Epithelial cell of proximal tubule (primary cell): ENCODE results near the gene IGLL1. TPM values are rescaled to one million over a fixed set of nuclear protein-coding genes. Genes with fewer than 3 reads are reported as not detected.
"Not testable (repeated sequence)": the region's sequence is repeated elsewhere in the genome, so short reads cannot be mapped to it uniquely, and the experiment has no call there.

Experiments
- DNase-seq: peaks from one replicate; pipeline ENCODE4 v3.0.0-alpha.2; 2011; ENCODE audit warnings: low read depth
- H3K4me3 ChIP-seq: 2 replicates; pipeline ENCODE4 v1.5.1; 2011; ENCODE audit warnings: low read depth, mild to moderate bottlenecking, low read length
- total RNA-seq: library from RNA; depleted of rRNA; stranded (reverse); fragments of >200 nt; gene quantifications from 2 replicates; pipeline ENCODE4 v1.2.3, GENCODE V29; 2015
- TF ChIP-seq, protein P1 (sequence below): conservative IDR thresholded peaks from 2 replicates; pipeline ENCODE4 v1.5.1; 2012; ENCODE audit warnings: low read depth, mild to moderate bottlenecking, low read length

Gene IGLL1
- total RNA-seq, 1 donor from 2014 or later, result not detected

DNA sequence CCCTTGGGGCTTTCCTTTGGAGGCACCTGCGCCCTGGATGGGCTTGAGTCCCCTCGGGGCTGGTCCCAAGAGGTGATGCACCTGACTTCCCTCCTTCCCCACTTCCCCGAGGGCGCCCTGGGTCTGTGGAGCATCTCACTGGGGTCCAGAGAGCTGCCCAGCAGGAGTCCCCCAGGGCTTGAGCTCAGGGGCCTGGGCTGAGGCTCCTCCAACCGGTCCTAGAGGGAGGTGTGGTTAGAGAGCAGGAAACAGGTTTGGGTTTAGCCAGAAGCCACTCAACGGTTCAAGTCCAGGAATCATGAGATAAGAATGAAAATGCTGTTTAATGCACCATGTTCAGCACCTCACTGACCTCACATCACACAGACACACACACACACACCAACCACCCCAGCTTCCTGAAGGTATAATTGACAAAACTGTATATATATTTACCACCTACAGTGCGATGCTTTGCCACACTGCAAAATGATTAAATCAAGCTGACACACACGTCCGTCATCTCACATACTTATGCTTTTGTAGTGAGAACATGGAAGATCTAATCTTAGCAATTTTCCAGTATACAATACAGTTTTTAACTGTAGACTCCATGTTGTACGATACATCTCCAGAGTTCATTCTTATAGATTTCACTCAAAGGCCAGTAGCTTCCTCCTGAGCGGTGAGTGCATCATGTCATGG, 628 bp upstream of the IGLL1 start:
- no peak overlapping the region for H3K4me3 ChIP-seq
- DNase-seq, result no peak
- TF ChIP-seq, protein P1, sequence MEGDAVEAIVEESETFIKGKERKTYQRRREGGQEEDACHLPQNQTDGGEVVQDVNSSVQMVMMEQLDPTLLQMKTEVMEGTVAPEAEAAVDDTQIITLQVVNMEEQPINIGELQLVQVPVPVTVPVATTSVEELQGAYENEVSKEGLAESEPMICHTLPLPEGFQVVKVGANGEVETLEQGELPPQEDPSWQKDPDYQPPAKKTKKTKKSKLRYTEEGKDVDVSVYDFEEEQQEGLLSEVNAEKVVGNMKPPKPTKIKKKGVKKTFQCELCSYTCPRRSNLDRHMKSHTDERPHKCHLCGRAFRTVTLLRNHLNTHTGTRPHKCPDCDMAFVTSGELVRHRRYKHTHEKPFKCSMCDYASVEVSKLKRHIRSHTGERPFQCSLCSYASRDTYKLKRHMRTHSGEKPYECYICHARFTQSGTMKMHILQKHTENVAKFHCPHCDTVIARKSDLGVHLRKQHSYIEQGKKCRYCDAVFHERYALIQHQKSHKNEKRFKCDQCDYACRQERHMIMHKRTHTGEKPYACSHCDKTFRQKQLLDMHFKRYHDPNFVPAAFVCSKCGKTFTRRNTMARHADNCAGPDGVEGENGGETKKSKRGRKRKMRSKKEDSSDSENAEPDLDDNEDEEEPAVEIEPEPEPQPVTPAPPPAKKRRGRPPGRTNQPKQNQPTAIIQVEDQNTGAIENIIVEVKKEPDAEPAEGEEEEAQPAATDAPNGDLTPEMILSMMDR, result no peak

DNA sequence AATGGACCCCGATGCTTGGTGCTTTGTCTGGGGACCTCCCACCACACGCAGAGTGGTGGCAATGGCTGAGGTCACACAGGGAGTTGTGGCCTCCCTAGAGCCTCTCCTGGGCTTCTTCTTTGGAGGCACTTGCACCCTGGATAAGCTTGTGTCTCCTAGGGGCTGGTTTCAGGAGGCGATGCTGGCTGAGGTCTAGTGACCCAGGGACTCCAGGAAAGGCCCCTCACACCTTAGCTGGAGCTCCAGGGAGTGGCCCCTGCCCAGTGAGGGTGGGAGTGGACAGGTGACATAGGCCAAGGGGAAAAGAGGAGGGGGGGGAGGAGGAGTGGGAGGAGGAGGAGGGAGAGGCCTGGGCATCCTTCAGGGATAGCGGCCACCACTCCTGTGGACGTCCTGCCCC, 810 bp downstream of the IGLL1 start:
- TF ChIP-seq, protein P1, result no peak
- no peak overlapping the region for H3K4me3 ChIP-seq
- no peak for DNase-seq

DNA sequence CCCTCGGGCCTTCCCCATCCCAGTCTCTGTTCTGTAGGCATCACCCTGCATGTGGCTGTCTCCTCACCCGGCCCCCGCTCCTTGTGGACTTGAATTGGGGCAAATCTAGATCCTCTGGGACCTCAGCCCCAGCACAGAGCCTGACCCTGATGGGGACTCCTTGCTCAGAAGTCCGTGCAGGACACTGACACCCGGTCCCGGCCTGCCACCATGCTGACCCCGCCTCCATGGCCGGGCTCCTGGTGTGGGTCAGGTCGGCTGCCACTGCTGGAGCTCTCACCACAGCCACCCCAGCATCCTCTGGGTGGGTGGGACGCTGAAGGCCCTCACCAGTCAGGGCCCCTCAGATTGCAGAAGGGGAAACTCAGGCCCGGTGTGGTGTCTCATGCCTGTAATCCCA, 1.8 kb downstream of the IGLL1 start:
- no peak for DNase-seq
- TF ChIP-seq, protein P1, result no peak
- no peak overlapping the region for H3K4me3 ChIP-seq

DNA sequence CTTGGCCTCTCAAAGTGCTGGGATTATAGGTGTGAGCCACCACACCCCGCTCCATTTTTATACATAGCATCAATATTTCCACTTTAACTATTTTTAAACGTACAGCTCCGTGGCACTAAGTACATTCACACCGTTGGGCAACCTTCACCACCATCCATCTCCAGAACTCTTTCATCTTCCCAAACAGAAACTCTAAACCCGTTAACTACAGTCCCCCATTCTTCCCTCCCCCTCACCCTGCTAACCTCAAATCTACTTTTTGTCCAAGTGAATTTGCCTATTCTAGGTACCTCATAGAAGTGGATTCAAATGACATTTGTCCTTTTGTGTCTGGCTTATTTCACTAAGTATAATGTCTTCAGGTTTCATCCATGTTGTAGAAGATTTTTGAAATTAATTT, 3.4 kb downstream of the IGLL1 start:
- H3K4me3 ChIP-seq, result no peak overlapping the region
- DNase-seq, result no peak
- TF ChIP-seq, protein P1, result no peak

DNA sequence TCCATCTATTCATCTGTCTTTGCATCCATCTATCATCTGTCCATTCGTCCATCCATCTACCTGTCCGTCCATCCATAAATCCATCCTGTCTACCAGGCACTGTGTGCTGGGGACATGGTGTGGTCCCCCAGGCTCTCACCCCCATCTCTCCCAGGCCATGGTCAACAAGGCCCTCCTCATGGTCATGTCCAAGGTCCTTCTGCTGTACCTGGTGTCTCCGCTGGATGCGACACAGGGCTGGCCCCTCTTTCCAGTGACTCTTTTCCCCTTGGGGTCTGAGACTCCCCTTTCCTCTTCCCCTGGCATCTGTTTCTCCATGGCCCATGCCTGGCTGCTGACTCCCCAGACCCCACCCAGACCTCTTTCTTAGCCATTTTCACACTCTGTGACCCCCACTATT, 4.5 kb downstream of the IGLL1 start:
- DNase-seq, result no peak
- H3K4me3 ChIP-seq, result no peak overlapping the region

DNA sequence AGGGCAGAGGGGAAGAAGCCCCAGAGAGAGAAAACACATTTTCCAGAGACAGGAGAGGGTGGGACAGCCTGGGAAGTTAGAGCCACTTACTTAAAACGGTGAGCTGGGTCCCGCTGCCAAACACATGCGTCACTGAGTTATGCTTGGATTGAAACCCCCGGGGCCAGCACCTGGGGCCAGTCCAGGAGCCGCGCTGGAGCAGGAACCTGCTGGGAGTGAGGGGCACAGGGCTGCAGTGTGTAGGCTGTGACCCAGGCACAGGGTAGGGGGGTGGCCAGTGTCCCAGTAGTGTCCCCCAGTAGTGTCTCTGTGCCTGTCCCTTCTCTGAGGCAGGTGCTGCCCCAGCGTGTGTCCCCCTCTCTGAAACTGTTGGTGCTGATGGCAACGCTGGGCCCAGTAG, 5.2 kb downstream of the IGLL1 start:
- TF ChIP-seq, protein P1, result no peak

More for the DNA sequence above, 4.5 kb downstream of the IGLL1 start:
- TF ChIP-seq, protein P1, result no peak

DNA sequence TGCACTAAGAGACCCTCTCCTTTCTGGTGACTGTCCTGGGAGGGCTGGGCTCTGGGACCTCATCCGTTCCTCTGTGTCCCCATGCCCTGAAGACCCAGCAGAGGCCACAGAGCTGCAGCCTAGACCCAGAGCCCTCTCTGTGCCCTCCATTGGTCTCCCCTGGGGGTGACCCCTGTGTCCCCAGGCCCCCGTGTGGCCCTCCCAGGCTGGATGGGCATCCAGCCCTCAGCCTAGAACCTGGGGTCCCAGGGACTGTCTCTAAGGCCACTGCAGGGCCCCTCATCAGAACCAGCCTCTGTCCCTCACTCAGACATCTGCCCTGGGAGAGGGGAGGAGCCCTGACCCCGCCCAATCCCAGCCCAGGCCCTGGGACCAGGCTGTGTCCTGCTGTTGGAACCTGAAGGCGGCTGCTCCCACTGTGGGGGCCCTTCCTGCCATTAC, 5.7 kb downstream of the IGLL1 start:
- TF ChIP-seq, protein P1, result no peak
- no peak overlapping the region for H3K4me3 ChIP-seq
- DNase-seq, result no peak

More for the DNA sequence above, 5.2 kb downstream of the IGLL1 start:
- H3K4me3 ChIP-seq, result no peak overlapping the region
- no peak for DNase-seq

DNA sequence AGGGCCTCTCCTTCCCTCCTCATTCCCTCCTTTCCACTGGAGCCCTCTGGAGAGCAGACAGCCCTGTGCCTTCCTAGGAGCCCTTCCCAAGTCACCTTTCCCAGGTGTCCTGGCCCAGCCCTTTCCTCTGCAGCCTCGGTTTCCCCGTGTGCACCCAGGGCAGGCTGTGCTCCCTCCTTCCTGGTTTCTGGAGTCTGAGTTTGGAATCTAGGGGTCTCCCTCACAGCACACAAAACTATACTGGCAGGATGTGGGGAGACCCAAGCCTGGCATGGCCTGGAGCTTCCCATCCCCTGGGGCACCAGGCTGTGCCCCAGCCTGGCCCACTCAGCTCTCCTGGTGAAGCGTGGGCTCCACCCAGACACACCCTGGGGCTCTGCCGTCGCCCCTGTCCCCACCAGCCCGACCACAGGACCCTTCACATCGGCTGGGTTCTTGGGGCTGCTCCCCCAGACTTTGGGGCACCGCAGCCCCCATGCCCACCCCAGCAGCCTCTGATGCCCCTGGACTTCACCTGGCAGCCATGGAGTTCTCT, 6.3 kb downstream of the IGLL1 start:
- H3K4me3 ChIP-seq, DNase-seq: not testable (repeated sequence)

DNA sequence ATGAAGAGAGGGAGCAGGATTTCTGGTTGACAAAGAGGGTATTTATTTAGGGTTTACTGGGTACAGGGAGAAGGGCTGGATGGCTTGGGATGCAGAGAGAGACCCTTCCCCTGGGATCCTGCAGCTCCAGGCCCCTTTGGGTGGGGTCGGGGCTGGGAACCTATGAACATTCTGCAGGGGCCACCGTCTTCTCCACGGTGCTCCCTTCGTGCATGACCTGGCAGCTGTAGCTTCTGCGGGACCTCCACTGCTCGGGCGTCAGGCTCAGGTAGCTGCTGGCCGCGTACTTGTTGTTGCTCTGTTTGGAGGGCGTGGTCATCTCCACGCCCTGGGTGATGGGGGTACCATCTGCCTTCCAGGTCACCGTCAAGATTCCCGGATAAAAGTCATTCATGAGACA, 7.0 kb downstream of the IGLL1 start:
- not testable (repeated sequence) for DNase-seq, H3K4me3 ChIP-seq
